HL-60/S4 treated with retinoic acid at 250 ng/mL for 4 days and 3 days (cell line): ENCODE measurements around the gene CALHM1.

ENCODE experiments used
- in situ Hi-C: fragments of 300-500 bp; cut with MboI; formaldehyde crosslinking; loops from 2 replicates; pipeline ENCODE4 v1.7.0; 2022; ENCODE audit warnings: low sequenced_read_pairs

Gene CALHM1

DNA sequence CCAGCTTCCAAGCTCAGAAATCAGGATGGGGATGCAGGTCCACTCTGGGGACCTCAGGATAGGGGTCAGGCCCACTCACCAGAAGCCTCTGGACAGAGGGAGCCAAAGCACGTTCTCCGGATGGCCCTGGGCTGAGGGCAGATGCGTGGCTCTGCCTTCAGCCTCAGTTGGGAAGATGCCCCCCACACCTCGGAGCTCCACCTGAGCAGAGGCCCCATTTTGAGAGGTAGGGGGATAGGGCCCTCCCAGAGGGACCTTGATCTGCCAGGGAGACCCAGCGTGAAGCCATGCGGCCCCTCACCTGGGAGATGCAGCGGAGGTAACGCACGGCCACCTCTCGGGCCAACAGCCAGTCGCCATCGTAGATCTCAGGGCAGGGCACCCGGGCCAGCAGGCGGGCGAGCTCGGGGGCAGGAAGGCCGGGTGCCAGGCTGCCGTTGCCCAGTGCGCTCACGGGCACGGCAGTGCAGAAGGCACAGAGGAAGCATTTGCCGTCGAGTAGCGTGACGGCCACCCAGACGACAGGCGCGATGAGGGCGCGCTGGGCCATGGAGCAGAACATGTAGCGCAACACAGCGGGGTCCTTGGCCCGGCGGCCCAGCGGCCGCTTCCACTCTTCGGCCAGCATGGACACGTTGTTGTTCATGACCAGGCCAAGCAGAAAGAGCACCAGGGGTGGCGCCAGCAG lies 660 bp downstream of the CALHM1 start:
- in situ Hi-C loops = no loop called here

DNA sequence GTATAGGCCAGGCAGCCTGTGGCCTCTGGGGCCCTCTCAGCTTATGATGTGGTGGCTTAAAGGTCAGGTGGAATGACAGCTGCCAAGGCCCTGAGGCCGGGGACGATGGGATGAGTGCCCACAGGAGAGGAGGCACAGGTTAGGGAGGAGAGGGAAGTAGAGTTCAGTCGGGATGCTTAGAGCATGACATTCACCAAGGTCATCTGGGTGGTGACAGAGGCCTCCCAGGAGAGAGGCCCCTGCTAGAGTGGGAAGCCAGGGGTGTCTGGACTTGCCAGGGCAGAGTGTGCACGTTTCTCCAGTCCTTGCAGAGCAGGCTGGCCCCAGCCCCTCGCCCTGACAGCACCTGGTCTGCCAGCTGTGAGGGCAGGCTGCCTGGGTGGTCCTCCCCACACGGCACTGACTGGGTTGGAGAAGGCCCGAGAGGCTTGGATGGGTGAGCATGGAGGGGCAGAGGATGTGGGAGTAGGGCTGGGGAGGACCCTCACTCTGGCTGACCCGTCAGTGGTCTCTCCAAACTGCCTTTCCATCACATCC lies 1.5 kb downstream of the CALHM1 start:
- in situ Hi-C loops = no loop called here

DNA sequence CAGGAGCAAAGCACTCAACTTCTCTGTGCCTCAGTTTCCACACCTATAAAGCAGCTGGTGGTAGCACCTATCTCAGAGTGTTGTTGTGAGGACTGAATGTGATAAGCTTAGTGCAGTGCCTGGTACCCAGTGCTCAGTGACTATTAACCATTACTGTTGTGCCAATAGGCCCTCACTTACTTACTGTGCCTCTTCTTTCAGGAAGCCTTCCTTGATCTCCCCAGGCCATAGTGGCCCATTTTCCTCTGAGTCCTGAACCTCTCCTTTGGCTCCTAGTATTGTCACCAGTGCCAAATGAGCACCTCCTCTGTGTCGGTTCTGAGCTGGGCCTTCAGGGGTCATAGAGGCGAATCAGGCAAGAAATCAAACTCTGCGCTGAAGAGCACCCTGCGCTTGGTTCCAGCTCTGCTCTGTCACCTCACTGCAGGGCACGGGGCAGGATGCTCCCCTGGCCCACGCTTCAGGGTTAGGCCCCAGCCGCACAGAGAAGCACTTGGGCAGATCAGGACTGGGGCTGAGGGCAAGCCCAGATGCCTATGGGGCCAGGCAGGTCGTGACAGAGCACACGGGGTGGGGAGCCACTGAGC lies 2.5 kb downstream of the CALHM1 start:
- in situ Hi-C loops = no loop called here

DNA sequence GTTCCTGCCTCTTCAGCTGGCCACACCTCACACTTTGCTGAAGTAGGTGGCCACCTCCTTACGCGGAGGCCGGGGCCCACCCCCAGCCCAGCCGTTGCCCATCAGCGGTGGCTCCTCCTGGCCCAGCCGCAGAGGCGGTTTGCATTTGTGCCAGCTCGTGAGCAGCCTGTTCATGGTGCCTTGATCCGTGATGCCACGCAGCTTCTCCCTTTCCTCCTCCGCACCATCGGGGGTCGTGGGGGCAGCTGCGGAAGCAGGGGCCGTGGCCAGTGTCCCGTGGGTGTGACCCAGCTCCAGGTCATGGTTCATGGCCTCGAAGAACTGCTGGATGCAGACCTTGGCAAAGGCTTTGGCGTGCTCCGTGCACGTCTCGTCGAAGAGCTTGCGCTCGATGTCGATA lies 3.5 kb downstream of the CALHM1 start:
- in situ Hi-C loops = no loop called here

DNA sequence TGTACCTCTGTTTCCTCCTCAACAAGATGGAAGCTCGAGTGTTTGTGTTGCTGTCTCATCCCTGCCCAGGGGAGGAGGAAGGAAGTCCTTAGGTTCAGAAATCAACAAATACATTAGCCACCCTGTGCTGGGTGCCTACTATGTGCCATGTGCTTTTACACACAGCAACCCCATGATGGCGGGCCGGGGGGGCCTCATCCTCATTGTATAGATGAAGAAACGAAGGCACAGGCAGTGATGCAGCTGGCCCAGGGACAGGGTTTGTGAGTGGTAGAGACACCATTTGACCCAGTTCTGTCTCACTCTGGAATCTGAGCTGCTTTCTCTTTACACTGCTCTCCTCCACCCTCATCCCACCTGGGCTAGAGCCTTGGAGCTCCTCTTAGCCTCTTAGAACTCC lies 4.7 kb downstream of the CALHM1 start:
- in situ Hi-C loops = no loop called here

DNA sequence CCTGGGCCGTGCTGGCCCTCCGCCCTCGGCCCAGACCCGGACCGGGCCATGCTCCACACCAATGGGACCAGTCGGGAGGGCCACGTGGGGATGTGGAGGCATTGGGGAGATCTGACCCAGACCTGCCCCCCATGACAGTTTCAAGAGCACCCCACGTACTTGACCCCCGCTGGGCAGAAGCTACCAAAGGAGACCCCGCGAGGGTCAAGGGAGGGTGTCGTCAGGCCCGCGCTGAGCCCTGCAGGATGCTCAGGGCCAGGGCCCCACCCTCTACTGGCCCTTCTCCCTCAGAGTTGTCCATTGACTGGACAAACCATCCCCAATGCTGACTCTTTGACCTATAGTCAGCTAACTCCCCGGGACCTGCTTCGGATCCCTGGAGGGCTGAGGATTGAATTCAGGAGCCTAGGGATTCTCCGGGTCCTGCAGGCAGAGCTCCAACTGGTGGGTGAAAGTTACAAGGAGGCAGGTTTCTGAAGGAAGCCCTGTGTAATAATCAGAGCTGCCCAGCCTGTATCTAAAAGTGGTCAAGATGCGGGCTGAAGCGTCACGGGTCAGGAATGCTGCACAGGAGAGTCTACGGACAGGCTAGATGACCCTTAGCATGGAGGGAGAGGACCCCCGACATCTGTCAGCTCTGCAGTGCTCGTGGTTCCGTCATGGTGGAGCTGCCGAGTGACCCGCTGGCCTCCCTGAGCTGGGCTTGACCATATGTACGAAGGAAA lies 6.0 kb downstream of the CALHM1 start:
- in situ Hi-C loops = no loop called here

DNA sequence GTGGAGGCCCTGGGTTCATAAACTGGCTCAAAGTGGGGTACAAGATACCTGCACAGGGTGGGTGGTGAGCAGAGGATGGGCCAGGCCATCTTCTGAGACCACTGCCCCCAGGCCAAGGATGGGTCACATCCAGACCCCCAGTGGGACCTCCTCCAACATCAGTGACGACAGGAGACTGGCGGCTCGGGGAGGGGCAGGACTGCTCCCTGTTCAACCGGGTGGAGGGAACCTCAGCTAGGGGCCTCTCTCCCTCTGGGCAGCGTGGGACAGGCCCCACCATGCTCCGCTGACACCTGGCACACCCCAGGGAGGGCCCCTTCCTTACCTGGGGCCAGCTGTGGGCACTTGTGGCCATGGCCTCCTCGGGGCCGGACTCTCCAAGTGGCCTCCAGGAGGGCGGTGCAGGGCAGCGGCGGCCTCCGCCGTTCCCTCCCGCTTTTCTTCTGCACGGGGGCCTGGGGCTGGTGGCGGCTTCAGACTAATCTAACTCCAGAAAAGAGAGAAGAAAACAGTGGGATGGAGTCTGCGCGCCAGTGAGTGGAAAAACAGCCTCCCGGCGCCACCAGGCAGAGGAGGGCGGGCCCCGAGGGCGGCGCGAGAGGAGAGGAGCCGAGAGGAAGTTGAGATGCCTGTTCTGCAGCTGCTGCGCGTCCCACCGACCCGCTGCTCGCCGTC lies 6.7 kb downstream of the CALHM1 start, which contains the start of gene CALHM2:
Gene CALHM2 (minus strand): TSS at position 540 of the 675 bp plus-strand sequence. CDS start 2,429 bp downstream, outside the sequence.
- in situ Hi-C loops = no loop called here

DNA sequence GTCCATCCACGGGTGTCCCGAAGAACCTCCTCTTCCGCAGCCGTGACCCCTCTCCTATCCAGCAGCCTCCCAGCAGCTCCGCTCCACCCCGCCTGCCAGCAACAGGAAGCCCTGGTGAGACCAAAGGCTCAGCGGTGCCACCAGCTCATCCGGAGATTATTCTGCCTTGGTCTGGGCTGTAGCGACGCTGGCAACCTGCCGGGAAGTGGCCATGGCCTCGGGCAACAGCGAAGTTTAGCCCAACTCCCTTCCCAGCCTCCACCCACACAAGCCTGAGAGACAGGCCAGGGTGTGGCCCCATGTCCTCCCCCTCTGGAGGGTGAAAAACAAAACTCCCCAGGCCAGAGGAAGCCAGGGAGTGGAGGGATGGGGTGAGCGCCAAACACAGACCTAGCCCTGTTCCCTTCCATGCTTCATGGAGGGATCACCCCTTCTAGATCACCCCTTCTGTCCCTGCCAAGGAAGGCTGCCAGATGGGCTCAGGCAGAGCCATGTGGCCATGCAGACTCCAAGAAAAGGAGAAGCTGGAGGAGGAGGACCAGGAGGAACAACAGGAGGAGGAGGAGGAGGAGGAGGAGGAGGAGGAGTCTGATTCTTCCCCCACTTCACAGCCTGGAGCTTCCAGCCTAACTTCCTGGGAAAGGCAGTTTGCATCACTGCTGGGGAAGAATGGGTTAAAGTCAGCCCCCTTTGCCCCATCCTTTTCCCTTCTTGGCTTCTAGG lies 7.4 kb downstream of the CALHM1 start:
- in situ Hi-C loops = no loop called here

DNA sequence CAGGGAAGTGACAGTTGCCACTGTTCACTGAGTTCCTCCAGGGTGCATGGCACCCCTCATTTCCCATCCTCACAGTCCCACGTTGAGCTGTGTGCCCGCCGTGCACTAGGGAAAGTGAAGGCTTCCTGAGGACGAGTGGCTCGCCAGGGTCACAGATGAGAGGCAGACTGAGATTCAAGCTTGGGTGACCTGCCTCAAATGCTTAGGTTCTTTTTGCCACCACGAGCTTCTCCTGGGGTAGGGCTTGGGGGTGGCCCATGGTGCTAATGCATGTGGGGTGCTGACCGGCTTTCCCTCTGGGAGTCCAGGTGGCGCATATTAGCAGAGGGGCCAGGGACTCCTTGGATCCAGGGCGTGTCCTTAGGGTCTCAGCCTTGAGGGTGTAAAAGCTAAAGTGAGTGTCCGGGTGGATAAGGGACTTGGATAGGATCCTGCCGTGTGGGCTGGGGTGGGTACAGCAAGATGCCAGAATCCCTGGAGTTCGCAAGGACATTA lies 8.5 kb downstream of the CALHM1 start:
- in situ Hi-C loops = no loop called here

DNA sequence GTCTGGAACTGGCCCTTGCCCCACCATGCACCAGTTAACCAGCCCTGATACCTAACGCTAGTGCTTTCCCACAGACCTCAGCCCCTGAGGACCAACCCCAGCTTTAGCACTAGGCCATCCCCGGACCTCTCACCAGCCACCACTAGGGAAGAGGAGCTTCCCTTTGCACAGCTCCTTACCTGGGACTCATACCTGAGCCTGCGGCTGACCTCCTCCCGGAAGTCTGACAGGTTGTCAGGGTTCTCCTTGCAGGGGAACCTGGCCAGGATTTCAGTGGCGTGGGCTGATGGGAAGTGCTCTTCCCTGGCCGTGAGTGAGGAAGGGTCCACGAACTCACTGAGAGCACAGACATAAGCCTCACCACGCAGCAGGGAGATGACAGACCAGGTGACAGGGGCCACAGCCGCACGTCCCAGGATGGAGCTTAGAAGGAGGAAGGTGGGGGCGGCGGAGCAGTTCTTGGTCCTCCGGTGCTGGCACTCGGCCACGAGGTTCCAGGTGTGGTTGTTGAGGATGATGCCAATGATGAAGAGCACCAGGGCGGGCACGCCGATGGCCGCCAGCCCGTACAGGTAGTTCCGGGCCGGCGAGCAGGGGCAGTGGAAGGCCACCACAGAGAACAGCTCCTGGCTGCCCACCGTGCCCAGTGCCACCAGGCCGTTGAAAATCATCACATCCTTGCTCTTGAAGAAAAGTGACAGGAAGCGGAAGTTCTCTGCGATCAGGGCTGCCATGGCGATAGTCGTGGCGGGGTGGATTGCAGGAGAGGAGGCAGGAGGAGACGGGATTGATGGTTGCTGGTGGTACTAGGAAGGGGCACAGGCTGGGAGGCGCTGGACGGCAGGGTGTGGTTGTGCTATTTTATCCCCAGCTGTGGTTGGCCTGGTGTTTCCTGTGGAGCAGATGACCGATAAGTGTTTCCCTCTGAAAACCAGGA lies 9.2 kb downstream of the CALHM1 start:
- in situ Hi-C loops = no loop called here

DNA sequence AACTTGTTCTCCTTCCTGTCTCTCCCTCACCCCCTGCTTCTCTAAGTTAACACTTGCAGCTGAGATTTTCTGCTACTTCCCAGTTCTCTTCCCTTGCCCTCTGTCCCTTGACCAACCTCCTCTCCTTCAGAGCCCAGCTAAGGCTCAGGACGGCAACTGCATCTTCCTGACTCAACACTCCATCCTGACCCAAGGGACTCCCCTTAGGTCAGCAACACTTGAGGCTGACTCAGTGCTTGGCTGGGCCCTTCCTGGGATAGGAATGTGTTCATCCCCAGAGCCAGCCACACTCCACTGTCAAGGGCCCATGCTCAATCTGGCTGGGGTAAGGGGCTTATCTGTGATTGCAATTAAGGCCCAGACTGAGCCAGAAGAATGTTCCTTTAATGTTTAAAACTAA lies 10.0 kb downstream of the CALHM1 start:
- in situ Hi-C loops = no loop called here

DNA sequence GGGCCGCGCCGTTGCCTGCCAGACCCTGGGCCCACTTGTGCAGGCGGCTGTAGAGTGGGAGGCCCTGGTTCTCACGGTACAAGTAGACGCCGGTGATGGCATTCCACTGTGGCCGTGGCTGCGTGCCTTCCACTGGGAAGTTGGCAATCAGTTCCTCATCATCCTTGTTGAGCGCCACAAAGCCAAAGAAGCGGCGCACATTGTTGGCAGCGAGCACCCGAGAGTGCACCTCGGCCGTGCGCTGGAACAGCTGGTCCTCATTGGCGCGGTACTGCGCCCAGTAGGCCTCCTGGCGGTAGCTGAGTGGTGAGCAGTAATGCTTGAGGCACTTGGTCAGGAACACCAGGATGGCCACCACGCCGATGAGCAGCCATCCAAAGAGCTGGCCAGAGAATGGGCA lies 11.5 kb downstream of the CALHM1 start:
- in situ Hi-C loops = no loop called here

DNA sequence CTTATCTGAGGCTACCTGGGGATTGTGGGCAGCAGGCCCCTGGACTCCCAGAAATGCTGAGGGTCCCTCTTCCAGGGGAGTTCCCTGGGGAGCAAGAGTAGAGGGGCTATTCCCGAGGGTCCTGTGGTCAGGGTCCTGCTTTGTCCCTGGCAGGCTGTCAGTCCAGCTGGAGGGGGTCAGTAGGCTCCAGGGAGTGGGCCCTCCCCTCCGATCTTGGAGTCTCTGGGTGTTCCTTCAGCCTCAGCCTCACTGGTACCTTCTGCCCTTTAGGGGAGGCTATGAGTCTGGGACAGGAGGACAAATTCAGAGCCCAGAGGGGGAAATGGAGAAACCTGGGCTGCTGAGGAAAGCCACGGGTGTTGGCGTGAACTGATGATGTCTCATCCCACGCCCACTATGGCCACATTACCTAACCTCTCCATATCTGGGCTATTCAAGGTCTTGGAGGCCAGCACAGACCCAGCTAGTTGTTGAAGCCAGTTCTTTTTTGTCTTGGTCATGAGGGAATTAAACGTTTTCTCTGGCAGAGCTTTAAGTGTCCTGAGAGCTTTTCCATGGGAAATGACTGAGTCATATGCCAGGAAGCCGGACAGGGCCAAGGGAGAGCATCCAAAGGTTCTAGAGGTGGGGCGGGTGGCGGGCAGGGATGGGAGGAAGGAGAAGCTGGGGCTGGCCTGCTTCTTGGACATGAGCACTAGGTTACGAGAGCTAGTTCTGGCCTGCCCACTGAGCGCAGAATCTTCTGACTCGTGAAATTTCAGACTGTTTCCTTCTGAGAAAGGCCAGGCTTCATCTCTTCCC lies 12.7 kb downstream of the CALHM1 start:
- in situ Hi-C loops = no loop called here

DNA sequence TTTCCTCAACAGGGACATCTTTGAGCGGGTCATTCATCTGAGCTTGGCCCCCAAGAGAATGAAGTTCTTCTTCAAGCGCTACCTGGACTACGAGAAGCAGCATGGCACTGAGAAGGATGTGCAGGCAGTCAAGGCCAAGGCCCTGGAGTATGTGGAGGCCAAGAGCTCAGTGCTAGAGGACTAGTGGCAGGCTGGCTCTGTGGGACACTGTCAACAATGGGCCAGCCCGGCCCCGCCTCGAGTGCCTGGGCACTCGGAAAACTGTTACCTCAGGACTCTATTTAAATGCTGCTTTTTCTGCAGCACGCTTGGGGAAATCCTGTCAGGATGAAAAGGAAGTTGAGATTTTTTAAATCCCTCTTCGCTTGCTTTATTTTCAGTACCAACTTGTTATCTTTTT lies 13.3 kb downstream of the CALHM1 start:
- in situ Hi-C loops = no loop called here

DNA sequence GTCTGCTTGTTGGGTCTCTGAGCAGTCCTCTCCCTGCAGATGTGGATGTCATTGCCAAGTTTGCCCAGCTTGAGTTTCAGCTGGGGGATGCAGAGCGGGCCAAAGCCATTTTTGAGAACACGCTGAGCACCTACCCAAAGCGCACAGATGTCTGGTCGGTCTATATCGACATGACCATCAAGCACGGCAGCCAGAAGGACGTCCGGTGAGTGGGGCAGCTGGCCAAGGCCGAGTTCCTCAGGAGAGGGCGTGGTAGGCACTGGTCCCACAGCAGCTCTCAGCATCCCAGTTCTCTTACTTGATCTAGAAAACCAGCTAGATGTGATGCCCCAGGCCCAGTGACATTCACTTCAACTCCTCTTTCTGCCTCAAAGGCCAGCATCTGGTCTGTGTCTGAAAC lies 14.2 kb downstream of the CALHM1 start:
- in situ Hi-C loops = no loop called here

DNA sequence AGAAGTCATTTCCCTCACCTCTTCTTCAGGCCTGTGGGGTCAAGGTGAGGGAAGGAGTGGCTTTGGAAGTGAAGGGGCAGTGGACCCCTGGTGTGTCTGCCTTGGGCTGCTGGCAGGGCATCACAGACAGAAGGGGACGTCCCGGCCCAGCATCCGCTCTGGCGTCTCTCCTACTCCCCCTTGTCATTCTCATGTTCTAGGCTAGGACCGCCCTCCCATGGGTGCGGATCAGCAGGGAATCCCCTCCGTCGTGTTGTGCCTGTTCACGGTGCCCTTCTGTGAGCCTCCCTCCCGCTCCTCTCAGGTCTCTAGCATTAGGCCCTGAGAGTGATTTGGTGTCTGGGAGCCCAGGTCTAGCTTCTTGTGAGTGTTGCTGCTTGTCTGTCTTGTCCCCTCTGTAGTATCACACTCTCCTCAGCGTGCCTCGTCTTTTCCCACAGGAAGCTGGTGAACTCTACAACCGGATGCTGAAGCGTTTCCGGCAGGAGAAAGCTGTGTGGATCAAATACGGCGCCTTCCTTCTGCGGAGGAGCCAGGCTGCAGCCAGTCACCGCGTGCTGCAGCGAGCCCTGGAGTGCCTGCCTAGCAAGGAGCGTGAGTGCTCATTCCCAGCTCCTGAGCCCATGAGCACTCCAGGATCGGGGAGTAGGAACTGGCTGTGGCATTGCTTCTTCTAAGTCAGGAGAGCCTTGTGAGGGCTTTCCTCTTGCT lies 15.1 kb downstream of the CALHM1 start:
- in situ Hi-C loops = no loop called here

DNA sequence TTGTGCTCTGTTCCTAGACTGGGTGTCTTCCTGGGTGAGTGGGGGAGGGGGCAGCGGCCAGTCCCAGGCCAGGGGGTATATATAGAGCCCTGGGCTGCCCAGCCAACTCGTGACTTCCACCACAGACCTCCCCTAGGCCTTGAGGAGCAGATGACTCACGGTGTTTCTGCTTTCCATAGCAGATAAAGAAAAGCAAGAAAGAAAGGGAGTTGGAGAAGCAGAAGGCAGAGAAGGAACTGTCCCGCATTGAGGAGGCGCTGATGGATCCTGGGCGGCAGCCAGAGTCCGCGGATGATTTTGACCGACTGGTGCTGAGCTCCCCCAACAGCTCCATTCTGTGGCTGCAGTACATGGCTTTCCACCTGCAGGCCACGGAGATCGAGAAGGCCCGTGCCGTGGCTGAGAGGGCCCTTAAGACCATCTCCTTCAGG lies 16.7 kb downstream of the CALHM1 start:
- in situ Hi-C loops = no loop called here

DNA sequence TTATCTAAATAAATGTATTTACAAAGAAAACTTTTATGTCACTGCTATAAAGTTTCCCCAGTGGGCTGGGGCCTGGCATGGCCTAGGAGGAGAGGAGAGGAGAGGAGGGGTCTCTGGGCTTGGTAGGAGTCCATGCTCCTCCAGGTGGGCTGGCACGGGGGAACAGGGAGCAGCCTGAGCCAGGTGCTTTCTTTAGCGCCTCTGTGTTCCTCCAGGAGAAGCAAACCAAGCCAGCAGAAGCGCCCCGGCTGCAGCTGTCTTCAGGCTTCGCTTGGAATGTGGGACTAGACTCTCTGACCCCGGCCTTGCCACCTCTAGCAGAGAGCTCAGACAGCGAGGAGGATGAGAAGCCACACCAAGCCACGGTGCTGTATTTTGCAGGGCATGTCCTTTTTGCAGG lies 17.1 kb downstream of the CALHM1 start:
- in situ Hi-C loops = no loop called here
